ACHN (cell line): ENCODE results near the gene CD200R1L.
"Not testable (repeated sequence)": the region's sequence is repeated elsewhere in the genome, so short reads cannot be mapped to it uniquely, and the experiment has no call there.

Source experiments
- DNase-seq: peaks from one replicate; pipeline ENCODE4 v3.0.0-alpha.2; 2015
- in situ Hi-C: cut with HindIII; loops from 2 replicates; pipeline ENCODE4 v1.10.0; 2017; ENCODE audit warnings: low sequenced_read_pairs, low pct_ligation_motif_present, low pct_unique_long_range_greater_than_20kb

CD200R1L gene

GRCh38 chr3:112846764-112847163 lies at the start of gene CD200R1L:
Gene CD200R1L (minus strand): TSS chr3:112846864. CDS start chr3:112829367, 17,497 bp downstream.
- no peak for DNase-seq
- in situ Hi-C loops = no loop called here

- in situ Hi-C loops = no loop called here
- peak; percentile 22 for DNase-seq
These were observed 47.6 kb upstream of the CD200R1L start for GRCh38 chr3:112894258-112894657.

GRCh38 chr3:112889357-112889756 lies 42.7 kb upstream of the CD200R1L start:
- in situ Hi-C loops = no loop called here
- no peak for DNase-seq

DNA sequence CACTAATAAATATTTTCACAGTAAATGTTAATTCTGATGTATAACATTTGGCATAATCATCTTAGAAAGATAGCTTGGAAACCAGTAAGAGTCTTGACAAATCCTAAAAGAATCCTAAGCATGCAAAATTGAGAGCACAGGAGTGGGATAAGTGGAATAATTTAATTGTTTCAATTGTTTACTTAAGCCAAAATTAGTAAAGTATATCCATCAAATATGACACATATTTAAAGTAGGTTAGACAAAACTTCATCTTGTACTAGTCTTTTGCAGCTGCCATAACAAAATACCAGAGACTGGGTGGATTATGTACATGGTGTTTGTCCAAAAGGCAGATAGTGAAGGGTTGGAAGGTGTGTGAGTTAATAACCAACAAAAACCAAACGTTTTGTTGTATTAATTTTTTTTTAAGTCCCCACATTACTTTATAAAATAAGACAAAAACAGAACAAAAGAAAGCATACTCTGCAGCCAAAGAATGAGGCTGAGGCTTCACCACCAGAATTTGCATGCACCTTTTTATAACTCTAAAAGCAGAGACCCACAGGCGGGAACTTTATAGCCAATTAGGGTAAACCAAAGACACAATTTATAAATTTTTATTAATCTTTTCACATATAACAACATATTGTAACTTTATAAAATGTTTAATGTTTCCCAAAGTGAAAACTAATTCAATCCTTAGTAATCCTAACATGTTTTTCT lies 41.9 kb upstream of the CD200R1L start:
- no peak for DNase-seq
- in situ Hi-C loops = no loop called here

GRCh38 chr3:112884678-112885290 lies 38.1 kb upstream of the CD200R1L start:
- no peak for DNase-seq
- in situ Hi-C loops = no loop called here

DNA sequence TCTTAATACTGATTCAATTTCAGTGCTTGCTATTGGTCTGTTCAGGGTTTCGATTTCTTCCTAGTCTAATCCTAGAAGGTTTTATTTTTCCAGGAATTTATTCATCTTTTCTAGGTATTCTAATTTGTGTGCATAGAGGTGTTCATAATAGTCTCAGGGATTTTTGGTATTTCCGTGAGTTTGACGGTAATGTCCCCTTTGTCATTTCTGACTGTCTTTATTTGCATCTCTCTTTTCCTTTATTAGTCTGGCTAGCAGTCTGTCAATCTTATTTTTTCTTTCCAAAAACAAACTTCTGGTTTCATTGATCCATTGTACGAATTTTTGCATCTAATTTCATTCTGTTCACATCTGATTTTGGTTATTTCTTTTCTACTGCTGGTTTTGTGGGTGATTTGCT lies 35.2 kb upstream of the CD200R1L start:
- in situ Hi-C loops = no loop called here
- DNase-seq = no peak

DNA sequence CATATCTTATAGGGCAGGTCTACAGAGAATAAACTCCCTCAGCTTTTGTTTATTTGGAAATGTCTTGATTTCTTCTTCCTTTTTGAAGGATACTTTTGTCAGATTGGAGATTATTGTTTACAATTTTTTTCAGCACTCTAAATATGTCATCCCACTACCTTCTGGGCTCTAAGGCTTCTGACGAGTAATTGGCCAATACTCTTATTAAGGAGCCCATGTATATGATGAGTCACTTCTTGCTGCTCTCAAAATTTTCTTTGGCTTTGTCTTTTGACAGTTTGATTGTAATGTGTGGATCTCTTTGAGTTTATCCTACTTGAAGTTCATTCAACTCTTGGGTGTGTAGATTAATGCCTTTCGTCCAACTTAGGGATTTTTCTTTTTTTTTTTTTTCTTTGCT lies 28.9 kb upstream of the CD200R1L start:
- DNase-seq = no peak
- in situ Hi-C loops = no loop called here

DNA sequence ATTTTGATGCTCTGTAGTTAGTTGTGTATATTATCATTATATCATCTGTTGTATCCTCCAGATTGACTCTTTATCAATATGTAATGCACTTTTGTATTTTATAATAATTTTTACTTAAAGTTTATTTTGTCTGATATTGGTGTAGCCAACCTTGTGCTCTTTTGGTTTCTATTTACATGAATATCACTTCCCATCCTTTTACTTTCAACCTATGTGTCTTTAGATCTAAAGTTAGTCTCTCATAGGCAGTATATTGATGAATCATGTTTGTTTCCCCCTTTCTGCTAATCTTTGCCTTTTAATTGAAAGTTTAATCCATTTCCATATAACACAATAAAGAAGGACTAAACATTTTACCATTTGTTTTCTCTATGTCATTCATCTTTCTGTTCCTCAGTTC lies 28.1 kb upstream of the CD200R1L start:
- in situ Hi-C loops = no loop called here
- DNase-seq = no peak

DNA sequence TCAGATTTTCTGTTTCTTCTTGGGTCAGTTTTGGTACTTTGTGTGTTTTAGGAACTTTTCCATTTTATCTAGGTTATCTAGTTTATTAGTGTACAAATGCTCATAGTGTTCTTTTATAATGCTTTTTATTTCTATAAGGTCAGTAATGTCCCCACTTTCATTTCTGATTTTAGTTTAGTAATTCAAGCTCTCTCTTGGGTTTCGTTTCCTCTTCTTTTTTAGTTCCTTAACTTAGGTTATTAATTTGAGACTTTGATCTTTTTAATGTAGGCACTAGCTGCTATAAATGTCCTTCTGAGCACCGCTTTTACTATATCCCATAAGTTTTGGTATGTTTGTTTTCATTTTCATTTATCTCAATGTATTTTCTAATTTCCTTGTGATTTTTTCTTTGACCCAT lies 27.0 kb upstream of the CD200R1L start:
- no peak for DNase-seq
- in situ Hi-C loops = no loop called here

DNA sequence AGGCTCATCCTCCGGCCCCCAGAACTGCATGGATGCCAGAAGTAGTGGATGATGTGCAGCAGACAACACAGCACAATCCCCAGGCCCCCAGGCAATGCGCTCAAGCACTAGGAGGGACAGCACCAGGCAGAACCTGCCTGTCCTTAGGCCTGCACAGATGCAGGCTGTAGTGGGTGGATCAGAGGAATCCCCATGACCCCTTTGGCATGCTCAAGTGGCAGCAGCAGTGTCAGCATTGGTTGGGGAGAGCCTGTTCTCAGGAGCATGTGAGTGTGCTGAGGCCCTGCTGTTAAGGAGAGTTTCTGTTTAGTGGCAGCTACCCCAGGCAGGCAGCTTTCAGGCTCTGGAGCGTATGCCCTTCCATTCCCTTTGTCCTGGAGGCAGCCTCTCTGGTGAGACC lies 25.1 kb upstream of the CD200R1L start:
- in situ Hi-C loops = no loop called here
- no peak for DNase-seq

DNA sequence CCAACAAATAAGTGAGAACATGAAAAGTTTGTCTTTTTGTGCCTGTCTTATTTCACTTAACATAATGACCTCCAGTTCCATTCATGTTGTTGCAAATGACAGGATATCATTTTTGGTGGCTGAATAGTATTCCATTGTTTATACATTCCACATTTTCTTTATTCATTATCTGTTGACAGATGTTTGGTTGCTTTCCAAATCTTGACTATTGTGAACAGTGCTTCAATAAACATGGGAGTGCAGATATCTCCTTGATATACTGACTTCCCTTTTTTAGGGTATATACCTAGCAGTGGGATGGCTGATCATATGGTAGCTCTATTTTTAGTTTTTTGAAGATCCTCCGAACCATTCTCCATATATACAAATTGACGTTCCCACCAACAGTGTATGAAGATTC lies 19.1 kb upstream of the CD200R1L start:
- in situ Hi-C loops = no loop called here
- DNase-seq = no peak

GRCh38 chr3:112860898-112861297 lies 14.2 kb upstream of the CD200R1L start:
- DNase-seq = no peak

GRCh38 chr3:112858410-112859069 lies 11.9 kb upstream of the CD200R1L start:
- in situ Hi-C loops = no loop called here

More at GRCh38 chr3:112860898-112861297, 14.2 kb upstream of the CD200R1L start:
- in situ Hi-C loops = no loop called here

GRCh38 chr3:112857526-112857925 lies 10.9 kb upstream of the CD200R1L start:
- no peak for DNase-seq
- in situ Hi-C loops = no loop called here

More at GRCh38 chr3:112858410-112859069, 11.9 kb upstream of the CD200R1L start:
- DNase-seq = no peak

DNA sequence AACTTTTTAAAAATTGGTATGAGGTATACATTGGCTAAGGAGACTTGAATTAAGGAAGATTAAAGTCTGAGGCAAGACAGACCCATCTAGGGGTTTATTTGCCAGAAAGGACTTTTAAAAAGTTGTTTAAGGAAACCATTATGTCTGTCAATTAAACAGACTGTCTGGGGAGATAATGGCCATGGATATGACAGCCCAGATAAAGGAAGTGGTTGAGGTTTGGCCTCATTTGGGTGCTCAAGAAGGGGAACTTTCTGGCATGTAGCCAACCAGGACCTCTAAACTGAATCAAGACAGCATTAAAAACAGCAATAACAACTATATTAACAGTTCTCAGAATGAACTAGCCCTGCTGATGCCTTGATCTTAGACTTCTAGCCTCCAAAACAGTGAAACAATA lies 9.9 kb upstream of the CD200R1L start:
- no peak for DNase-seq
- in situ Hi-C loops = no loop called here

GRCh38 chr3:112855883-112856282 lies 9.2 kb upstream of the CD200R1L start:
- in situ Hi-C loops = no loop called here
- no peak for DNase-seq

- DNase-seq, in situ Hi-C loops: not testable (repeated sequence)
These were observed 8.4 kb upstream of the CD200R1L start for GRCh38 chr3:112855074-112855473.

DNA sequence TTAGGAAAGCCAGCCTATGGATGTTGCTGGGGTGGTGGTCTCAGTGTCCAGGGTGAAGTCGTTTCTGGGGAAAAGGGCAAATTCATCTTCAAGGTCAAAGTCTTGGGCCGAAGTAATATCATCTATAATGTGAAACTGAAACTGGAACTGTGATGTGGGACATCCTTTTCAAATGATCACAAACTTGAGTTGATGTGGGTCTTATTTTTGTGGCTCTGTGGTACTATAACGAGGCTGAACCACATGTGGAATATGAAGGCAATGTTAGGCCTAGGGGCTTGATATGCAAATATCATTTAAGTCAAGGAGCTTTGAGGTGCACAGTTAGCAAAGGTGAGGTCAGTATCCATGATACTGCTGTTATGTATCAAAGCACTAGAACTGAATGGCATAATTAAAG lies 1.5 kb upstream of the CD200R1L start:
- no peak for DNase-seq
- in situ Hi-C loops = no loop called here

- no peak for DNase-seq
These were observed 1.0 kb upstream of the CD200R1L start for GRCh38 chr3:112847692-112848091.

DNA sequence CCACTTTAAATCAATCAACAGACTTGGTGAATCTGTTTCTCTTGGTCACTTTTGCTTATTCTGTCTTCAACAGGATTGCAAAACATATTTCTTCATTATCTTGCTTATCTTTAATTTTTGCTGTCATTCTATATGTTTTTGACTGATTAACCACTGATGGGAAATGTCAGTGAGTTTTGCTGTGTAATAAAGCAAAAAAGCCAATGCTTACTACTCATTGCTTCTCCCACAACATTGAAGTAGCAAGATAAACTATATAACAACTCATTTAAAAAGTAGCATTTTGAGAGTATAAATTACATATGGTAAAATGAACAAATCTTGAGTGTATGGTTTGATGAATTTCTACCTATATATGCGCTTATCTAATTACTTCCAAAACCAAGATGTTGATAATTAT lies 892 bp downstream of the CD200R1L start:
- in situ Hi-C loops = no loop called here
- DNase-seq = no peak

More at GRCh38 chr3:112847692-112848091, 1.0 kb upstream of the CD200R1L start:
- in situ Hi-C loops = no loop called here
